Measurements from ENCODE around the gene SIGLEC10. TPM values are rescaled to one million over a fixed set of nuclear protein-coding genes. Genes with fewer than 3 reads are reported as not detected.

Gene SIGLEC10
- total and polyA plus RNA-seq, 7 experiments from 2014 or later, result 0.06 to 36.5 (median 0.51) TPM

- Histone ChIP-seq H3K27me3 (ENCODE audit: control insufficient read depth in 2 of 2, insufficient read depth in 2 of 2, low read length in 2 of 2) (no peaks in the 10 kb centered on the region), H3K4me1 (ENCODE audit: control insufficient read depth in 2 of 2, insufficient read depth in 2 of 2, low read length in 2 of 2) (no peaks in the 10 kb centered on the region), H3K4me3 (ENCODE audit: low read length) (no peak overlapping the region), H3K27ac (ENCODE audit: low read depth, low read length) (no peak overlapping the region), H3K36me3 (ENCODE audit: control insufficient read depth in 2 of 3, insufficient read depth in 3 of 3, low read length in 3 of 3) (no peaks in the 10 kb centered on the region), H3K9me3 (ENCODE audit: control insufficient read depth in 2 of 3, low read length in 3 of 3) (no peaks in the 10 kb centered on the region)
- Mint-ChIP-seq H3K27ac (no peak overlapping the region), H3K9me3 (peaks cover 0 to 3% (median 0%) of the 10 kb centered on the region in 11 donors), H3K27me3 (peaks cover 27 to 43% (median 41%) of the 10 kb centered on the region in 5 donors), H3K36me3 (no peaks in the 10 kb centered on the region), H3K4me1 (peaks cover 0 to 8% (median 3%) of the 10 kb centered on the region in 7 donors), H3K4me3 (no peak overlapping the region)
- no peak for ATAC-seq
- POLR2A ChIA-PET, result no interaction called here
- CTCF ChIA-PET, result interaction anchor here (2.7 kb wide), 1 partner anchor 11 kb away, joined by 8 read pairs; no protein-coding TSS in a partner anchor
- no peak for DNase-seq
- intact Hi-C loops (cut with micrococcal nuclease), result no loop called here
Observed at GRCh38 chr19:51460164-51460992, 42.9 kb upstream of the SIGLEC10 start.

GRCh38 chr19:51458899-51459505 lies 41.6 kb upstream of the SIGLEC10 start:
- H3K36me3 ChIP-seq (ENCODE audit: control insufficient read depth in 2 of 3, insufficient read depth in 3 of 3, low read length in 3 of 3), result no peaks in the 10 kb centered on the region
- POLR2A ChIA-PET, result no interaction called here
- H3K4me1 ChIP-seq (ENCODE audit: control insufficient read depth in 2 of 2, insufficient read depth in 2 of 2, low read length in 2 of 2), result no peaks in the 10 kb centered on the region
- H3K27me3 ChIP-seq (ENCODE audit: control insufficient read depth in 2 of 2, insufficient read depth in 2 of 2, low read length in 2 of 2), result no peaks in the 10 kb centered on the region
- no peak overlapping the region for H3K27ac Mint-ChIP-seq
- H3K9me3 Mint-ChIP-seq, result peaks cover 0 to 1% (median 0%) of the 10 kb centered on the region in 11 donors
- no peaks in the 10 kb centered on the region for H3K9me3 ChIP-seq (ENCODE audit: control insufficient read depth in 2 of 3, low read length in 3 of 3)
- H3K36me3 Mint-ChIP-seq, result no peaks in the 10 kb centered on the region
- CTCF ChIA-PET, result no interaction called here
- DNase-seq, result no peak
- H3K4me3 Mint-ChIP-seq, result no peak overlapping the region
- H3K27me3 Mint-ChIP-seq, result peaks cover 21 to 31% (median 27%) of the 10 kb centered on the region in 5 donors
- peaks cover 0 to 8% (median 3%) of the 10 kb centered on the region in 7 donors for H3K4me1 Mint-ChIP-seq
- H3K27ac ChIP-seq (ENCODE audit: low read depth, low read length), result no peak overlapping the region
- intact Hi-C loops (cut with micrococcal nuclease), result no loop called here
- H3K4me3 ChIP-seq (ENCODE audit: low read length), result no peak overlapping the region
- no peak for ATAC-seq

DNA sequence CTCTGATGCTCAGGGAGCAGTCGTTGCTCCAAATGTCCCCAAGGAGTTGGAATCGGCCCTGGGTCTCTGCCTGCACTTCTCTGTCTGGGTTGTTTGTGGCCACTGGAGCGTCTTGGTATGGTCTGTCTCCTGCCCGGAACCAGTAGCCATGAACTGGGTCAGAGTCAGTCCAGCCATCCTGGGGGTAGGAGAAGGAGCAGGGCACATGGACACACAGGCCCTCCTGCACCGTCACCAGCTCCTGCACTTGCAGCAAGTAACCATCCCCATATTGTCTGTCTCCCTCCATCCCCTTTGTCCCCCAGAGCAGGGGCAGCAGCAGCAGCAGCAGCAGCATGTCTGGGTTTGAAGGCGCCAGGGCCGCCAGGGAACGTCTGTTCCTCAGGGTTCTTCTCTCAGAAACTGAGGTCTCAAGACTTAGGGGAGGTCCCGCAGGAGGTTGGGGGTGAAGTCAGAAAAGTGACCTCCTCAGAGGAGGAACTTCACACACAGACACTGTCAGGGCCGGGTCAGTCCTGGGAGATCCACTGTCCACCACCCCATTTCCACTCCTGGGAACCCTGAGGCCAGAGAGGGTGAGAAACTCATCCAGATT lies 40.7 kb upstream of the SIGLEC10 start, which contains the start of gene SIGLEC8:
Gene SIGLEC8 (minus strand): TSS at position 404 of the 595 bp plus-strand sequence. CDS start 67 bp downstream, at position 337.
- peak within 1 kb of the TSS in 1 of 10 donors; percentile 5 for H3K4me3 Mint-ChIP-seq
- intact Hi-C loops (cut with micrococcal nuclease), result no loop called here
- H3K4me1 Mint-ChIP-seq, result peaks cover 0 to 4% (median 3%) of the 10 kb centered on the region in 7 donors
- no peak within 1 kb of the TSS for H3K27ac Mint-ChIP-seq
- H3K27me3 Mint-ChIP-seq, result peaks cover 17 to 32% (median 25%) of the 10 kb centered on the region in 5 donors
- POLR2A ChIA-PET, result no interaction called here
- H3K9me3 ChIP-seq (ENCODE audit: control insufficient read depth in 2 of 3, low read length in 3 of 3), result no peaks in the 10 kb centered on the region
- no peak within 1 kb of the TSS for H3K27ac ChIP-seq (ENCODE audit: low read depth, low read length)
- CTCF ChIA-PET, result no interaction called here
- no peak for DNase-seq
- no peaks in the 10 kb centered on the region for H3K4me1 ChIP-seq (ENCODE audit: control insufficient read depth in 2 of 2, insufficient read depth in 2 of 2, low read length in 2 of 2)
- ATAC-seq, result no peak
- no peaks in the 10 kb centered on the region for H3K27me3 ChIP-seq (ENCODE audit: control insufficient read depth in 2 of 2, insufficient read depth in 2 of 2, low read length in 2 of 2)
- H3K36me3 Mint-ChIP-seq, result no peaks in the 10 kb centered on the region
- peaks cover 0 to 1% (median 0%) of the 10 kb centered on the region in 11 donors for H3K9me3 Mint-ChIP-seq
- no peaks in the 10 kb centered on the region for H3K36me3 ChIP-seq (ENCODE audit: control insufficient read depth in 2 of 3, insufficient read depth in 3 of 3, low read length in 3 of 3)
- H3K4me3 ChIP-seq (ENCODE audit: low read length), result no peak within 1 kb of the TSS

- DNase-seq (no peak), ATAC-seq (no peak)
- H3K27me3 Mint-ChIP-seq, result peaks cover 11 to 25% (median 19%) of the 10 kb centered on the region in 5 donors
- H3K9me3 Mint-ChIP-seq, result peaks cover 0 to 1% (median 0%) of the 10 kb centered on the region in 11 donors
- no peaks in the 10 kb centered on the region for H3K4me1 ChIP-seq (ENCODE audit: control insufficient read depth in 2 of 2, insufficient read depth in 2 of 2, low read length in 2 of 2)
- no peaks in the 10 kb centered on the region for H3K36me3 ChIP-seq (ENCODE audit: control insufficient read depth in 2 of 3, insufficient read depth in 3 of 3, low read length in 3 of 3)
- H3K4me1 Mint-ChIP-seq, result peaks cover 0 to 4% (median 0%) of the 10 kb centered on the region in 7 donors
- H3K36me3 Mint-ChIP-seq, result no peaks in the 10 kb centered on the region
- CTCF ChIA-PET, result interaction anchor here (0.5 kb wide), 1 partner anchor 53 kb away, joined by 3 read pairs; no protein-coding TSS in a partner anchor
- no peak overlapping the region for H3K27ac ChIP-seq (ENCODE audit: low read depth, low read length)
- no peaks in the 10 kb centered on the region for H3K27me3 ChIP-seq (ENCODE audit: control insufficient read depth in 2 of 2, insufficient read depth in 2 of 2, low read length in 2 of 2)
- no peak overlapping the region for H3K27ac Mint-ChIP-seq
- POLR2A ChIA-PET, result no interaction called here
- H3K9me3 ChIP-seq (ENCODE audit: control insufficient read depth in 2 of 3, low read length in 3 of 3), result no peaks in the 10 kb centered on the region
- intact Hi-C loops (cut with micrococcal nuclease), result no loop called here
- peak overlapping the region in 1 of 10 donors; percentile 5 for H3K4me3 Mint-ChIP-seq
- no peak overlapping the region for H3K4me3 ChIP-seq (ENCODE audit: low read length)
Observed at GRCh38 chr19:51457351-51458013, 40.0 kb upstream of the SIGLEC10 start.

- H3K27ac Mint-ChIP-seq, result no peak overlapping the region
- no peak overlapping the region for H3K4me3 Mint-ChIP-seq
- Histone ChIP-seq H3K9me3 (ENCODE audit: control insufficient read depth in 2 of 3, low read length in 3 of 3) (no peaks in the 10 kb centered on the region), H3K27ac (ENCODE audit: low read depth, low read length) (no peak overlapping the region), H3K36me3 (ENCODE audit: control insufficient read depth in 2 of 3, insufficient read depth in 3 of 3, low read length in 3 of 3) (no peaks in the 10 kb centered on the region), H3K4me3 (ENCODE audit: low read length) (no peak overlapping the region), H3K27me3 (ENCODE audit: control insufficient read depth in 2 of 2, insufficient read depth in 2 of 2, low read length in 2 of 2) (no peaks in the 10 kb centered on the region), H3K4me1 (ENCODE audit: control insufficient read depth in 2 of 2, insufficient read depth in 2 of 2, low read length in 2 of 2) (no peaks in the 10 kb centered on the region)
- CTCF ChIA-PET, result interaction anchor here (0.5 kb wide), 1 partner anchor 52 kb away, joined by 3 read pairs; no protein-coding TSS in a partner anchor
- ATAC-seq, result no peak
- no peaks in the 10 kb centered on the region for H3K36me3 Mint-ChIP-seq
- peaks cover 0 to 4% (median 0%) of the 10 kb centered on the region in 7 donors for H3K4me1 Mint-ChIP-seq
- DNase-seq, result no peak
- POLR2A ChIA-PET, result no interaction called here
- intact Hi-C loops (cut with micrococcal nuclease), result no loop called here
- H3K27me3 Mint-ChIP-seq, result peaks cover 11 to 22% (median 17%) of the 10 kb centered on the region in 5 donors
- peaks cover 0 to 3% (median 0%) of the 10 kb centered on the region in 11 donors for H3K9me3 Mint-ChIP-seq
Observed at GRCh38 chr19:51456541-51457290, 39.3 kb upstream of the SIGLEC10 start.

All from naive thymus-derived CD4-positive, alpha-beta T cell (primary cell).